ENCODE data around the gene SLX4IP.

Gene SLX4IP

DNA sequence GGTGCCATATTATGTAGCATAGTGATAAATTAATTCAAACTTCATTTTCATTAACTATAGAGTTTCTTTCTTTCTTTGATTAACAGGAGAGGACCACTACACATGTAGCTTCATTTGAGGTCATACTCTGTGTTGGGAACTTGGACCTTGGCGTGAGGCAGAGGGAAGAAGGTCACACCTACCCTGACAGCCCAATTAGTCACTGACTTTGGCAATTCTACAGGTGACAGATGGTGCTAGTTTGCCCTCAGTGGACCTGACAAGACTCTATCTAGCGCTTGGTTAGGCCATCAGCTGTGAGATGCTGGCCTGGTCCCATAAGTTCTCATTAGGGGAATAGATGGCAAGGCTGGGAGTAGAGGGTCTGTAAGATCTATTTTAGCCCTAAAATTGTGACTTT lies 14.2 kb downstream of the SLX4IP start:
- no peak for DNase-seq (ENCODE audit: extremely low read depth, low read depth)
- TF ChIP-seq, protein P1, sequence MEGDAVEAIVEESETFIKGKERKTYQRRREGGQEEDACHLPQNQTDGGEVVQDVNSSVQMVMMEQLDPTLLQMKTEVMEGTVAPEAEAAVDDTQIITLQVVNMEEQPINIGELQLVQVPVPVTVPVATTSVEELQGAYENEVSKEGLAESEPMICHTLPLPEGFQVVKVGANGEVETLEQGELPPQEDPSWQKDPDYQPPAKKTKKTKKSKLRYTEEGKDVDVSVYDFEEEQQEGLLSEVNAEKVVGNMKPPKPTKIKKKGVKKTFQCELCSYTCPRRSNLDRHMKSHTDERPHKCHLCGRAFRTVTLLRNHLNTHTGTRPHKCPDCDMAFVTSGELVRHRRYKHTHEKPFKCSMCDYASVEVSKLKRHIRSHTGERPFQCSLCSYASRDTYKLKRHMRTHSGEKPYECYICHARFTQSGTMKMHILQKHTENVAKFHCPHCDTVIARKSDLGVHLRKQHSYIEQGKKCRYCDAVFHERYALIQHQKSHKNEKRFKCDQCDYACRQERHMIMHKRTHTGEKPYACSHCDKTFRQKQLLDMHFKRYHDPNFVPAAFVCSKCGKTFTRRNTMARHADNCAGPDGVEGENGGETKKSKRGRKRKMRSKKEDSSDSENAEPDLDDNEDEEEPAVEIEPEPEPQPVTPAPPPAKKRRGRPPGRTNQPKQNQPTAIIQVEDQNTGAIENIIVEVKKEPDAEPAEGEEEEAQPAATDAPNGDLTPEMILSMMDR (IDR thresholded peaks at IDR 0.05; ENCODE audit: low read depth, low read length, missing control alignments): no peak
- H3K4me3 ChIP-seq (replicated peaks; ENCODE audit: low read depth, low read length): no peak overlapping the region

DNA sequence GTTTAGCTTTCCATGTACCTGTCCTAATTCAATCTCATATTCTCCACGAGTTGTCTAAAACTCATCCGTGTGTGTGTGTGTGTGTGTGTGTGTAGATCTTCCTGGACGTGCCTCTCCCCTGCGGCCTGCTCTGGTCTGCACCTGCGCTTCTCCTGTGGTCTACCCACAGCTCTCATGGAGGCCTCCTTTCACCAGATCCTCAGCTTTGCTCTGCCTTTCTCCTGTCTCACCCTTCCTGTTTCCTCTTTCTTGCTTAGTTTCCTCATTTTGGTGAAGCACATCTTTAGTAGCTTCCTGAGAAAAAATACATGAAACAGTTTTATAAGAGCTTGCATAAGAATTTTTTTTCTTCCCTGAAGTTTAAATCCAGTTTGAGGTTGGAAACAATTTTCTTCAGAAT lies 18.1 kb downstream of the SLX4IP start:
- TF ChIP-seq, protein P1 (IDR thresholded peaks at IDR 0.05; ENCODE audit: low read depth, low read length, missing control alignments): no peak
- no peak for DNase-seq (ENCODE audit: extremely low read depth, low read depth)

GRCh38 chr20:10454151-10454750 lies 19.1 kb downstream of the SLX4IP start:
- DNase-seq (ENCODE audit: extremely low read depth, low read depth): no peak
- no peak overlapping the region for H3K4me3 ChIP-seq (replicated peaks; ENCODE audit: low read depth, low read length)
- TF ChIP-seq, protein P1 (IDR thresholded peaks at IDR 0.05; ENCODE audit: low read depth, low read length, missing control alignments): no peak

More for the DNA sequence above, 18.1 kb downstream of the SLX4IP start:
- no peak overlapping the region for H3K4me3 ChIP-seq (replicated peaks; ENCODE audit: low read depth, low read length)

DNA sequence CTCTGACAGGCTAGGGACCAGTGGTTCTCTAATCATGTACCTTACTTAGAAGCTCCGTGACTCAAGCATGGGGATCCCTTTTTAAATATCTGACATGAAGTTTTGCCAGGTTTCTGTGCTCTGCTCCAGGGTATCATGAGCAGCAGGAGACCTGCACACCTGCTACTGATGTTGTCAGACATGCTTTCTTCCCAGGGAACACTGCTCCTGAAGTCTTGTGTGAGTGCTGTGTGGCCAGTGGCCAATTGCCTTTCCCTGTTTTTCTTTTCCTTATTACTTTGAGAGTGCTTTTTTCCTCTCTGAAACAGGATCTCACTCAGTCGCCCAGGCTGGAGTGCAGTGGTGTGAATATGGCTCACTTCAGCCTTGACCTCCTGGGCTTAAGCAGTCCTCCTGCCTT lies 26.4 kb downstream of the SLX4IP start:
- TF ChIP-seq, protein P1 (IDR thresholded peaks at IDR 0.05; ENCODE audit: low read depth, low read length, missing control alignments): no peak
- no peak overlapping the region for H3K4me3 ChIP-seq (replicated peaks; ENCODE audit: low read depth, low read length)
- DNase-seq (ENCODE audit: extremely low read depth, low read depth): no peak

DNA sequence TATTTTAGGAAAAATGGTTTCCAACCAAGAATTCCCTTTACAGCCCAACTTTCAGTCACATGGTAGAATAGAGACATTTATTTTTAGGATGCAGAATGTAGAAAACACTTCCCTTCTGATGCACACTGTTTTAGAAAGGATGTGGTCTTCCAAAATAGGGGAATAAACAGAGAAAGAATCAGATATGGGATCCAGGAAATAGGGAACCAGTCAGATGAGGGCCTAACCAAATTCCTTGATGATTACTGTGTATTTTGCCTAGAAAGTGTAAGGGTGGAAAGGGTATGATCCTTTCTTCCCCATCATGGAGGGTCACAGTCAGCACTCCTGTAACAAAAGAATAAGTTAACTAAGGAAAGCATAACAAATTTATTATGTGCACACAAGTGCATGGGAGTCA lies 27.4 kb downstream of the SLX4IP start:
- H3K4me3 ChIP-seq (replicated peaks; ENCODE audit: low read depth, low read length): no peak overlapping the region
- TF ChIP-seq, protein P1 (IDR thresholded peaks at IDR 0.05; ENCODE audit: low read depth, low read length, missing control alignments): no peak
- no peak for DNase-seq (ENCODE audit: extremely low read depth, low read depth)

GRCh38 chr20:10463622-10464021 lies 28.5 kb downstream of the SLX4IP start:
- TF ChIP-seq, protein P1 (IDR thresholded peaks at IDR 0.05; ENCODE audit: low read depth, low read length, missing control alignments): no peak
- H3K4me3 ChIP-seq (replicated peaks; ENCODE audit: low read depth, low read length): no peak overlapping the region
- no peak for DNase-seq (ENCODE audit: extremely low read depth, low read depth)

- no peak for DNase-seq (ENCODE audit: extremely low read depth, low read depth)
- no peak overlapping the region for H3K4me3 ChIP-seq (replicated peaks; ENCODE audit: low read depth, low read length)
- TF ChIP-seq, protein P1 (IDR thresholded peaks at IDR 0.05; ENCODE audit: low read depth, low read length, missing control alignments): no peak
Measured at GRCh38 chr20:10465135-10465534, 30.0 kb downstream of the SLX4IP start.
